IgD-negative memory B cell (primary cell): ENCODE results near the gene PDE4D. TPM values are rescaled to one million over a fixed set of nuclear protein-coding genes. Genes with fewer than 3 reads are reported as not detected.

Source experiments
- H3K27ac Mint-ChIP-seq, 3 donors: one replicate each; pipeline ENCODE4 v1.8.0; 2020 to 2022; ENCODE audit warnings: mild to moderate bottlenecking in 3 of 3, mixed read lengths in 3 of 3, moderate library complexity in 1 of 3
- H3K27me3 Mint-ChIP-seq: one replicate; pipeline ENCODE4 v1.8.0; 2021; ENCODE audit warnings: mixed read lengths
- H3K36me3 Mint-ChIP-seq: one replicate; pipeline ENCODE4 v1.8.0; 2020; ENCODE audit warnings: mild to moderate bottlenecking, mixed read lengths
- H3K4me1 Mint-ChIP-seq, 3 donors: one replicate each; pipeline ENCODE4 v1.8.0; 2020 to 2022; ENCODE audit warnings: mixed read lengths in 3 of 3, mild to moderate bottlenecking in 1 of 3
- H3K4me3 Mint-ChIP-seq, 4 donors: one replicate each; pipeline ENCODE4 v1.8.0; 2020 to 2022; ENCODE audit warnings: mild to moderate bottlenecking in 4 of 4, mixed read lengths in 4 of 4, moderate library complexity in 3 of 4
- H3K9me3 Mint-ChIP-seq, 3 donors: one replicate each; pipeline ENCODE4 v1.8.0; 2020 to 2021; ENCODE audit warnings: mixed read lengths in 3 of 3, mild to moderate bottlenecking in 1 of 3
- polyA plus RNA-seq: library from polyadenylated mRNA; unstranded; fragments of 300-500 nt; fragmentation: Illumina TruSeq; gene quantifications from one replicate; pipeline ENCODE4 v1.2.3, GENCODE V29; 2021

The PDE4D gene
- polyA plus RNA-seq, 1 donor from 2014 or later, result 18.8 TPM

DNA sequence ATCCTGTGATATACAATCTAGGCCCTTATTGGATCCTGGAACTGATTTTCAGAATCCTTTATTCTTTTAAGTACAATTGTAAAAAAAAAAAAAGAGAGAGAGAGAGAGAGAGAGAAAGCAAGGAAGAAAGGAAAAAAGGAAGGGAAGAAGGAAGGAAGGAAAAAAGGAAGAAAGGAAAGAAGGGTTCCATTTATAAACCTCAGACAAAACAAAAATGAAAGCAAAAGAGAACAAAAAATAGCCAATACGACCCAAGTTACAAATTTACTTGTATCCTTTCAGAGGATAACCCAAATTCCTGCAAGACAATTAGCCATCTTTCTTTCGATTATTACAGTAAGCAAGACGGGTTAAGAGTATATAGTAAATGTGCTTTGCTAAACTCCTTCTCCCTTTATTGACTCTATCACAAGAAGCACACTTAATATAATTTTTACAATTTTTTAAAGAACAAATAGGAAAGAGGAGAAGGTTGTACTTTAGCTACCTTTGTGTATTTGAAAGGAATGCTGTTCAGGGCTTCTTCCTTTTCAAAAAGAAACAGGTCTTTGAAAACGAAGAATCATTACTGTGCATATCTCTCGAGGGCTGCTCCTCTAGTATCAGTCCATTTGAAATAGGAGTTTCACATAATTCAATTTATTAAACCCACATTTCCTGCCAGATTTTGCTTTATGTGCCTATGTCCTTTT, 767.4 kb downstream of the PDE4D start:
- Mint-ChIP-seq H3K27me3 (no peaks in the 10 kb centered on the region), H3K9me3 (no peaks in the 10 kb centered on the region), H3K27ac (no peak overlapping the region), H3K4me1 (peaks cover 0 to 5% (median 5%) of the 10 kb centered on the region in 3 donors), H3K36me3 (peaks cover 2% of the 10 kb centered on the region), H3K4me3 (no peak overlapping the region)

DNA sequence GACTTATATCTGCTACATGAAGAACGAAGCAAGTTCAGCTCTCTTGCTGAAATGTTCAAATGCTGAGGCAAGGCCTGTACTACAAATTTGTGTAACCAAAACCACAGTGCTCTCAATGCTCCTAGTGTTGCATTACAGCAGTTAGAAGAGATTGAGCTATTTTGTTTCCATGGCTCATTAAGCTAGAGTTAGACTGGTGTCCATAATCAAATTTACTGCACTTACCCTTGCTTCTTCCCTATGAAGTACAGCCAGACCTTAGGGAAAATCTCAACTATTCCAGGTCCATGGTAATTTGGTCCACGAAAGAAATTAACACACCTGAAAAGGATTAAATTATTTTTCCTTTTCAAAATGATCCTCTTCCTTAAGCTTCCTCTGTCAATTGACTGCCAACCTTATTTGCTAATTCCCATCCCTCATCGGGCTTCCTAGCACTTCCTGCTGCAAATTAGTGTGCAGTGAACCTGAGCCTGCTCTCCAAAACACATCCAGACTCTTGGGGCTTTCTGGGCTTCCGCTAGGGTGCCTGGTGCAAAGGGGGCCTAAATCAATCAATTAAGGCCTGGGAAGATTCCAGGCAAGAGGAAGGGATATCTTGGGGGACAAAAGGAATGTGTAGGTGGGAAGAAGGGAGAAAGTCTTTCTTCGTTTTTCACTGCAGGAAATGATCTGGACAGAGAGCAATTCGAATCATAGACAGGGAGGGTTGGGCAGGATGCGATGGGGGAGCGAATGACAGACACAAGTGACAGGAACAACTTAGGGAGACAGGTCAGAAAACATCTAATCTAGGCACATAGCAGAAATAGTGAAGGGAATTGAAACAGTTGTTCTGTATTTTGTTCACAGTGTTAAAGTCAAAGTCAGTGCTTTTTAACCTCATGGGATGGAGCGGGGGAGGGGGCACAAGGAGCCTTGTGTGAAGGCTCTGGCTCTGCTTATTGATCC, 768.2 kb downstream of the PDE4D start:
- Mint-ChIP-seq H3K27me3 (no peaks in the 10 kb centered on the region), H3K4me3 (no peak overlapping the region), H3K36me3 (peaks cover 2% of the 10 kb centered on the region), H3K9me3 (no peaks in the 10 kb centered on the region), H3K27ac (no peak overlapping the region), H3K4me1 (peaks cover 3 to 7% (median 5%) of the 10 kb centered on the region in 3 donors)

DNA sequence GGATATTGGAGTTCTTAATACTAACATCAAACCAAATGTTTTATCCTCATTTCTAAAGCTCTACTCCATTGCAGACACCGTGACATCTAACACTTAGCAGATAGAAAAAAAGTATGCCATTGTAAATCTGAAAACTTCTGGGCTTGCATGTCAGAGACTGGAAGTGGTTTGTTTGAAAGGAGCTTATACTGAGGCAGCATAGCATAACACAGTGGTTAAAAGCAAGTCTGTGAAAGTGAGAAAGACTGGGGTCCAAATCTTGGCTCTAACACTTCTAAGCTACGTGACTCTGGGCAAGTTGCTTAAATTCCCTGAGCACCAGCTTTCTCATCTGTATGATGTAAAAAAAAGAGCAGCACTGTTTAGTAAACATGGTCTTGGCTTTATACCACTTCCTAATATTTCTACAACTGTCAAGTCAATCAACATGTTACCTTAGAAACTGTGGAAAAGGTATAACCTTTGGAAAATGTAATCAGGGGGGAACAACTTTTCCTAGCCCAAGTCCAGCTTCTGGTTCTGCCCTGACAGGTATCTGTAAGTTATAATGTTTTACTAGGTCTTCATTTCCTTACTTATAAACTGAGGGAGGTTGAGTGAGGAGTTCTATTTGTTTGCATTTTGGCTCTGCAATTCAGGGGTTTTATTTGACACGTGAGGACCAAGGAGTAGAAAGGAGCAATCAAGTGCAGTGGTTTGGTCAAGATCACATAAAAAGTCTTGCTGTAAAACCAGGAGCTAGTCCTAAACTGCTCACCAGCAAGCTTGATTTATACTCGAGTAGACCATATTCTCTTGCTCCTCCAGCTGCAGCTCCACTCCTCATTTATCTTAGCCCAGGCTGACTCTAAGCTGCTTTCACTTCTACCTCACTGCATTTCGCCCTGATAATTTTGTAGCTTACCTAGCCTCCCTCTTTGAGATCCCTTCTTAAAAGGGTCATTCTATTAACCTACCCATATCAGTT, 769.6 kb downstream of the PDE4D start:
- Mint-ChIP-seq H3K36me3 (peaks cover 2% of the 10 kb centered on the region), H3K9me3 (no peaks in the 10 kb centered on the region), H3K27ac (no peak overlapping the region), H3K27me3 (no peaks in the 10 kb centered on the region), H3K4me3 (no peak overlapping the region), H3K4me1 (peaks cover 3 to 7% (median 5%) of the 10 kb centered on the region in 3 donors)

DNA sequence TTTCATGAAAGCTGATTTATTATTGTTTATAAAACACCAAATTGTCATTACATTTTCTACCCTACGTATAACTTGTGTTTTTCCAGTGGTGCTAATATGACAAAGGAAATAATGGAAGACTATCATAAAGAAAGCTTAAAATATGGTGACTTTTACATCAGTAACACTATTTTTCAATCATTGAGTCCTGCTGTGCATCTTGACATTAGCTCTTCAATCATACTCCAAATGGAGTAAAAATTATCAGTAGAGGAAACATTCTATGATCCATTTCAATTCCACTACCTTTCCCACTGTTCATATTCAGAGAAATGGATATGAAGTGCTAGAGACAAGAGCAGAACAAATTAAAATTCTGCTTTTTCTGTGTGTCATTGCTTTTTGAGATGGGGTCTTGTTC, 774.0 kb downstream of the PDE4D start:
- Mint-ChIP-seq H3K4me3 (no peak overlapping the region), H3K36me3 (peaks cover 4% of the 10 kb centered on the region), H3K9me3 (no peaks in the 10 kb centered on the region), H3K4me1 (peaks cover 0 to 7% (median 3%) of the 10 kb centered on the region in 3 donors), H3K27me3 (no peaks in the 10 kb centered on the region), H3K27ac (no peak overlapping the region)

DNA sequence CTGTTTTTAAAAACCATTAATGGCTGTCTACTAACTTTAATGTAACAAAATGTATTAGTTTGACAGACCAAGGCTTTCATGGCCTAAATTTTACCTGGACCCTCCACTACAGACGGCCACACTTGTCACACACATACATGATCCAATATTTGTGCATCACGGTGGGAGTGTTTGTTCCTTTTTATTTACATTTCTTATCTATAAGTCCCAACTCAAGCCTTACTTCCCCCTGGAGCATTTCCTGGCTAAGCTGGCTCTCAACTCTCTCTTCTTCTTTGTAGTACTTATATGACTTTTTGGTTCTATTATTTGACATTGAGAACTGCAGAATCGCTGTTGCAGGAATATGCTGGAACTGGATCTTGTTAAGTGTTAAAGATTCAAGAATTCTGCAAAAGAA, 776.2 kb downstream of the PDE4D start:
- no peak overlapping the region for H3K4me3 Mint-ChIP-seq
- H3K36me3 Mint-ChIP-seq, result peaks cover 4% of the 10 kb centered on the region
- peak overlapping the region in 1 of 3 donors; percentile 6 for H3K27ac Mint-ChIP-seq
- no peaks in the 10 kb centered on the region for H3K27me3 Mint-ChIP-seq
- no peaks in the 10 kb centered on the region for H3K9me3 Mint-ChIP-seq
- peaks cover 2 to 7% (median 4%) of the 10 kb centered on the region in 3 donors for H3K4me1 Mint-ChIP-seq

DNA sequence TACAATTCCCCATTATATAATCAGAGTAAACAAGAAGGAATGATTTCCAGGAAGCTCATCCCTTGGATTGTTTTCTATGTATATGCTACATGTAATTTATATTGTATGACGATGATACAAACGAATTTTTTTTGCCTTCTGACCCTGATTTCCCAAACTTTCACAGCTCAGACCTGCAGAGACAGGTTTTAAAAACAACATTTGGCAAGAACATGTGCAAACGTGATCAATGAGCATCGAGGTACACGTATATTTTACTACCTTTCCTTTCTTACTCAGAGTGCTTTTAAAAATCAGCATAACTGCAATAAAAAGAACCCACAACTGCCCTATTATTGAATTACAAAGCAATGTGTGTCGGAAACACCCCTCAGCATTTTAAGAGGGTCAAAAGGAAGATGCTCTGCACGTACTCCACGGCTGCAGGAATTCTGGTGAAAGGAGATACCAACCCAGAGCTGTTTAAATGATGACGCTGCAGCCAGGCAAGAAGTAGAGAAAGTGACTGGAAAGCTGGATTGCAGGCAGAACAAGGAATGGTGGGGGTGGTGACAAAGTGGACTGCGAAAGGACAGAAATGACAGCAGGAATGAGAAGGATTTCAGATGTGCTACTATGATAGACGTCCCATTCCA, 777.2 kb downstream of the PDE4D start:
- no peaks in the 10 kb centered on the region for H3K27me3 Mint-ChIP-seq
- peak overlapping the region in 1 of 3 donors; percentile 64 for H3K27ac Mint-ChIP-seq
- peaks cover 2 to 13% (median 7%) of the 10 kb centered on the region in 3 donors for H3K4me1 Mint-ChIP-seq
- no peaks in the 10 kb centered on the region for H3K9me3 Mint-ChIP-seq
- H3K36me3 Mint-ChIP-seq, result peaks cover 3% of the 10 kb centered on the region
- H3K4me3 Mint-ChIP-seq, result no peak overlapping the region

DNA sequence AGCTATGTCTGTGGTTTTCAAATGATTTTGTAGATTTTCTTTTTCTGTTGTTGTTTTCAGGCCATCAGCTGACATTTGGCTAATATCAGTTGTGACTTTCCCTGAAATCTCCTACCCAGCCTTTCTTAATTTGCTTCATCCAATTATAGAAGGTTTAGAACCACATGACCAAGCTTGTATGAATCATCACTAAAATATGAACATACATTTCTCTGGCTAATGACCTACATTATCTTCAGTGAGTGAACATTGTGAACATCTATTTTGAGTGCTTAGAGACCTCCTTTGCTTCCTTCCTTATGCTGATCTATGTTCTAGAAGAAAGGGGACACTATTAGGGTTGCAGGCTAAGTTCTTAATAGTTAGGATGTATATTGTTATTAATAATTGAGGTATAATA, 778.2 kb downstream of the PDE4D start:
- Mint-ChIP-seq H3K27ac (no peak overlapping the region), H3K36me3 (peaks cover 3% of the 10 kb centered on the region), H3K4me1 (peaks cover 2 to 7% (median 6%) of the 10 kb centered on the region in 3 donors), H3K27me3 (no peaks in the 10 kb centered on the region), H3K4me3 (no peak overlapping the region), H3K9me3 (no peaks in the 10 kb centered on the region)

DNA sequence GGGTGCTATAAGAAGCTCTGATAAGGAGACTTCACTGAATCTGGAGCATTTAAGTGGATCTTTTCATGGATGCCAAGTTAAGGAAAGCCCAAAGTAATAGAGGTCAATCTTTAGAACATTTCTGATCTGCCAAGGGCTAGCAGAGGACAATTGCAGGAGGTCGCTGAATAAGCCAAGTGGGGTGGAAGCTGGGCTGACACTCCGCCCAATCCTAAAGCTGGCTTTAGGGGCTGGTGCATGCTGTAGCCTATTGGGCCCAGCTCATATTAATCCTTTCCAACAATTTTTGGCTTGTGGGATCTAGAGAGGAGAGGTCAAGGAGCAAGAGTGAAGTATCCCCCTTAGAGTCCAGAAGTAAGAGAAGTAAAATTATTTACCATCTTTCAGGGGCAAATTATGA, 784.1 kb downstream of the PDE4D start:
- peaks cover 2 to 10% (median 6%) of the 10 kb centered on the region in 3 donors for H3K4me1 Mint-ChIP-seq

DNA sequence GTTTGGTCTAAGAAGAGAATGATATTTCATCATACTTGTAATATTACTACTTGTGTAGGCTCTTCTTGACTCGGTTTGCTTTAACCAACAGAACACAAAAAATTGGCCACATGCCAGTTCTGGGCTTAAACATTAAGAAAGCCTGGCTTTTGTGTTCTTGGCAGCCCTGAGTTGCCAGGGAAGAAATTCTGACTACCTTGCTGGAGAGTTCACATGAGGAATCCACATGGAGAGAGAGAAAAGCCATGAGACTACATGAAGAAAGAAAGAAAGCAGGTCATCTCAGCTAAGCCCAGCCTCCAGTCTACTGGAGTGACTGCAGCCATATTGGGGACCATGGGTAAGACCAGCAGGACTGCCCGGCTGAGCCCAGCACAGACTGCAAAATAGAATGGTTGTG, 785.8 kb downstream of the PDE4D start:
- Mint-ChIP-seq H3K27ac (no peak overlapping the region), H3K36me3 (peaks cover 3% of the 10 kb centered on the region), H3K4me1 (peaks cover 0 to 10% (median 4%) of the 10 kb centered on the region in 3 donors), H3K4me3 (no peak overlapping the region), H3K9me3 (no peaks in the 10 kb centered on the region), H3K27me3 (no peaks in the 10 kb centered on the region)

More for the DNA sequence above, 784.1 kb downstream of the PDE4D start:
- Mint-ChIP-seq H3K27ac (no peak overlapping the region), H3K4me3 (no peak overlapping the region), H3K27me3 (no peaks in the 10 kb centered on the region), H3K36me3 (peaks cover 3% of the 10 kb centered on the region), H3K9me3 (no peaks in the 10 kb centered on the region)

DNA sequence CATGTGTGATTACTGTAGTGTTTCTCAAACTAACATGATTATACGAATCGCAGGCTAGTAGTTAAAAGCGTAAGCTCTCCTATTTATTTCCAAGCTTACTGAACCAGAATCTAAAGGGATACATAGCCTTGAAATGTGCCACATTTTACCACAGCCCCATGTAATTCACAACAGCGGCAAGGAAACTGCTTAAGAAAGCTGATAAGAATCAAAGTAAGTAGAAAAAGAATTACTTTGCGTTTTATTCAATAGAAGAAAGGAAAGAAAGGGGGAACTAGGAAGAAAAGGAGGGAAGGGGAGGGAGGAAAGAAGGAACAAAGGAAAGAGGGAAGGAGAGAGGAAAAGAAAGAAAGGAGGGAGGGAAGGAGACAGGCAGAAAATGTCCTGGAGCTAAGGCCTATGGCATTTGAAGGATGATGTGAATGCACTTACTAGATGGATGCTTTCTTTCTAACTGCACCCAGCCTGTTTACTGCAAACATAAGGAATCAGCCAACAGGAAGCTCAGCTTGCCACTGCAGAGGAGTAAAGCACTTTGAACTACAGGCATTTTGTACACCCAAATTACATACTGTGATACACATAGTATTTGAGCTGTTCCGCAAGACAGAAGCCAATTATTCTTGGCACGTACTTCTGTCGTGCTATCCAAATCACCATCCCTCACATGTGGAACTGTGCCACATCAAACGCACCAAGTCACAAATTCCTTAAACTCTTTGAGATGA, 789.0 kb downstream of the PDE4D start:
- H3K9me3 Mint-ChIP-seq, result no peaks in the 10 kb centered on the region
- no peaks in the 10 kb centered on the region for H3K27me3 Mint-ChIP-seq
- H3K27ac Mint-ChIP-seq, result no peak overlapping the region
- H3K36me3 Mint-ChIP-seq, result peaks cover 6% of the 10 kb centered on the region
- no peak overlapping the region for H3K4me3 Mint-ChIP-seq
- peaks cover 0 to 4% (median 1%) of the 10 kb centered on the region in 3 donors for H3K4me1 Mint-ChIP-seq

DNA sequence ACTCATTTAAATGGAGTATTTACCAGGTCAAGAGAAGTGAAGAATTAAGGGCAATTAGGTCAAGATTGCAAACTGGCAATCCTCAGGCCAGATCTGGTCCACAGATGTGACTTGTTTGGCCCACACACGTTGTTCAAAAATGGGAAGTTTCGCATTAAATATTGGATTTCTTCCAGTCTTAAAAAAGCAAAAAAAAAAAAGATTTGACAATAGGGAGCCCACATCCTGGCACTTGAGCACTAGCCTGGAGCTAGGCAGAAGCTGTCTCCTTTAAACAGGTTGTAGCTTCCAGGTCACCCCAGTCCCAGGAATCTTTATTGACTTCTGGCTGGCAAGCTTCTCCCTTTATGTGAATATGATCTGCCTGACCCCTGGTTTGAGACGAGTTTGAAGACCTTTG, 790.2 kb downstream of the PDE4D start:
- peaks cover 8% of the 10 kb centered on the region for H3K36me3 Mint-ChIP-seq
- H3K9me3 Mint-ChIP-seq, result no peaks in the 10 kb centered on the region
- no peaks in the 10 kb centered on the region for H3K27me3 Mint-ChIP-seq
- peaks cover 0 to 4% (median 2%) of the 10 kb centered on the region in 3 donors for H3K4me1 Mint-ChIP-seq
- no peak overlapping the region for H3K27ac Mint-ChIP-seq
- H3K4me3 Mint-ChIP-seq, result no peak overlapping the region

DNA sequence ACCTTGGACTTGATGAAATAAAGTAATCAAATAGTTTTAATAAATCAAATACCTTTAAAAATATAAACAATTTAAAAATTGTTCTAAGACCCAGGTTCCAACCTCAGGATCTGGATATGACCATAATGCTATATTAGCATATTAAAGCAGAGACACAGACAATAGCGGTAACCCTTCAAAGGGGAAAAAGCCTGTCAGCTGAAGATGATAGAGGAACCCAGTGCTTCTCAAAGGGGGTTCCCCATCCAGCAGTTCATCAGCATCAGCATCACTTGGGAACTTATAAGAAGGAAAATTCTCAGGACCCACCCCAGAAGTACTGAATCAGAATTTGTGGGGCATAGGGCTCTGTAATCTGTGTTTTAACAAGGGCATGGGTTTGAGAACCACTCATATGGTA, 791.1 kb downstream of the PDE4D start:
- Mint-ChIP-seq H3K27ac (no peak overlapping the region), H3K9me3 (no peaks in the 10 kb centered on the region), H3K36me3 (peaks cover 8% of the 10 kb centered on the region), H3K4me1 (peaks cover under 1 to 4% (median 1%) of the 10 kb centered on the region in 3 donors), H3K27me3 (no peaks in the 10 kb centered on the region), H3K4me3 (peak overlapping the region in 1 of 4 donors; percentile 29)

DNA sequence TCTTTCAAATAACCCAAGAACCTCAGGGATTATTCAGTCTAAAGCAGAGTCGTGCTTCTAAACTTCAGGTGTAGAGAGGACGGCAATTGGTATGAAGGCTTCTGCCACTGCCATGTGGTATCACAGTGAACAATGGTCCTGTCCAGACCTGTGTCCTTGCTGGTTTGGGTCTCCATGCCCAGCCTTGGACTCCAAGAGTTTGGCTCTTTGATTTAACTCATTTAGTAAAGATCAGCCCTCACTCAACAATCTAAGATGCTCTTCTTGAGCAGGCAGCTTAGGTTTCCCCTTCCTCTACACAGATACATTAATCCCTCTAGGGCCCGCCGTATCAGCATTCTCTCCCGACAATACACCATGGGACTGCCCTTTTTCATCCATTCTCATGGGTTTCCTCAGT, 792.7 kb downstream of the PDE4D start:
- Mint-ChIP-seq H3K36me3 (peaks cover 8% of the 10 kb centered on the region), H3K4me1 (peaks cover 0 to 4% (median 1%) of the 10 kb centered on the region in 3 donors), H3K27me3 (no peaks in the 10 kb centered on the region), H3K4me3 (no peak overlapping the region), H3K9me3 (no peaks in the 10 kb centered on the region), H3K27ac (no peak overlapping the region)

DNA sequence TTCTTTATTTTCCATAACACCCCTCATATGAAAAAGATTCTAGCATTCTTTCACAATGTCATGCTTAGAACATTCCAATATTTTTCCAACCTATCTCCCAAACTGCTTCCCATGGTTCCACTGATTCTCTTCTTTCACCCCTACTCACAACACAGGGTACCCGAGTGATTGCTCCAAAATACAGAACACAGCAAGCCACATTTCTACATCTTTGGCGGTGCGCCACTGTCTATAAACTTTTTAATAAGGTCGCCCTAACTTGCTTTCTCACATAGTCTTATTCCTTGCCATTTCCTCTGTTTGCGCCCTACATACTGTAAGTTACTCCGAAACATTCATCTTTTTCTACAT, 793.6 kb downstream of the PDE4D start:
- Mint-ChIP-seq H3K4me1 (peaks cover 0 to 4% (median 1%) of the 10 kb centered on the region in 3 donors), H3K27me3 (no peaks in the 10 kb centered on the region), H3K36me3 (peaks cover 5% of the 10 kb centered on the region), H3K27ac (no peak overlapping the region), H3K9me3 (no peaks in the 10 kb centered on the region), H3K4me3 (no peak overlapping the region)
